Renal cortex interstitium (tissue), 11 donors: ENCODE results near the gene SULT1C2. TPM values are rescaled to one million over a fixed set of nuclear protein-coding genes. Genes with fewer than 3 reads are reported as not detected.
A peak's percentile ranks its signal among the peaks of the same experiment; 100 is the strongest.
"Not testable (repeated sequence)": the region's sequence is repeated elsewhere in the genome, so short reads cannot be mapped to it uniquely, and the experiment has no call there.

Experiments
- DNase-seq, 11 donors: peaks; one replicate each; pipeline ENCODE4 v3.0.0-alpha.2; 2013; ENCODE audit warnings: low read depth in 9 of 11, low spot score in 4 of 11; ENCODE audit errors: extremely low read depth in 1 of 11
- polyA plus RNA-seq, 3 donors: library from polyadenylated mRNA; unstranded; fragments of 120-200 nt; gene quantifications; one replicate each; pipeline ENCODE4 v1.2.1, GENCODE V29; 2013; ENCODE audit not compliant: insufficient read length in 3 of 3

The SULT1C2 gene
- polyA plus RNA-seq, 3 donors: 43.6 to 113 (median 54.9) TPM

GRCh38 chr2:108271691-108272253, 16.9 kb upstream of the SULT1C2 start:
- DNase-seq: peak; percentile 35 to 70 (median 52)

- no peak for DNase-seq
Observed at GRCh38 chr2:108278631-108279030, 10.1 kb upstream of the SULT1C2 start.

- DNase-seq: no peak
Observed at GRCh38 chr2:108279468-108279867, 9.2 kb upstream of the SULT1C2 start.

- no peak for DNase-seq
Observed at GRCh38 chr2:108280466-108280865, 8.2 kb upstream of the SULT1C2 start.

- not testable (repeated sequence) for DNase-seq
Observed at GRCh38 chr2:108284566-108284965, 4.1 kb upstream of the SULT1C2 start.

- no peak for DNase-seq
Observed at GRCh38 chr2:108285616-108286015, 3.1 kb upstream of the SULT1C2 start.

- no peak for DNase-seq
Observed at GRCh38 chr2:108287169-108287568, 1.5 kb upstream of the SULT1C2 start.

- DNase-seq: no peak
Observed at GRCh38 chr2:108293850-108294249, 5.2 kb downstream of the SULT1C2 start.

GRCh38 chr2:108297436-108298141, 8.9 kb downstream of the SULT1C2 start:
- no peak for DNase-seq

GRCh38 chr2:108301558-108301957, 12.9 kb downstream of the SULT1C2 start:
- no peak for DNase-seq

GRCh38 chr2:108304975-108305374, 16.3 kb downstream of the SULT1C2 start:
- no peak for DNase-seq

GRCh38 chr2:108305901-108306300, 17.2 kb downstream of the SULT1C2 start:
- DNase-seq: no peak

- DNase-seq: no peak
Observed at GRCh38 chr2:108309903-108310302, 21.2 kb downstream of the SULT1C2 start.

- DNase-seq: no peak
Observed at GRCh38 chr2:108314586-108315296, 26.0 kb downstream of the SULT1C2 start.

- DNase-seq: peak in 3 of 11 donors; percentile 15 to 46 (median 38)
Observed at GRCh38 chr2:108315444-108315934, 26.8 kb downstream of the SULT1C2 start.

- peak in 1 of 11 donors; percentile 27 for DNase-seq
Observed at GRCh38 chr2:108316033-108316432, 27.3 kb downstream of the SULT1C2 start.

- DNase-seq: peak in 2 of 11 donors; percentile 29 to 37
Observed at GRCh38 chr2:108316461-108317258, 28.0 kb downstream of the SULT1C2 start.

GRCh38 chr2:108320326-108320922, 31.7 kb downstream of the SULT1C2 start:
- no peak for DNase-seq

GRCh38 chr2:108323619-108324018, 34.9 kb downstream of the SULT1C2 start:
- no peak for DNase-seq
